ENCODE results near the gene FBLN2. TPM values are rescaled to one million over a fixed set of nuclear protein-coding genes. Genes with fewer than 3 reads are reported as not detected.

FBLN2 gene
- polyA plus RNA-seq, 1 experiment = 248 TPM

DNA sequence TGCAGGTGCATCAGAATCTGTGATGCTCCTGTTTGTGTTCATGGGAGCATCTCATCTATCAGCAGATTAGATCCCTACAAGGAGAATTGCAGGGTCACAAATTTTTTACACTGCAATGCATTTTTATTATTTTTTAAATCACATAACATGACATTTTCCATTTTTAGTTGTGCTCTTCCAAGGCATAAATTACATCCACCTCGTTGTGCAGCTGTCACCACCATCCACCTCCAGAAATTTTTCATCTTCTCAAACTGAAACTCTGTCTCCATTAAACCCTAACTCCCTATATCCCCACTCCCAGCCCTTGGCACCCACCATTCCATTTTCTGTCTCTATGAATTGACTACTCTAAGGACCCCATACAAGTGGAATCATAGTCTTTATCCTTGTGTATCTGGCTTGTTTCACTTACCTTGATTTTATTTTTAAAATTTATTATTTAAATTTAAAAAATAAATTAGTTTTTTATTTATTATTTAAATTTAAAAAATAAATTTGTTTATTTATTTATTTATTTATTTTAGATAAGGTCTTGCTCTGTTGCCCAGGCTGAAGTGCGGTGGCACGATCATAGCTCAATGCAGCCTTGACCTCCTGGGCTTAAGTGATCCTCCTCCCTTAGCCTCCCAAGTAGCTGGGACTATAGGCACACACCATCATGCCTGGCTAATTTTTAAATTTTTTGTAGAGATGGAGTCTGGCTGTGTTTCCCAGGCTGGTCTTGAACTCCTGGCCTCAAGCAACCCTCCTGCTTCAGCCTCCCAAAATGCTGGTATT is 47.7 kb downstream of the FBLN2 start:
- peaks cover 4% of the 10 kb centered on the region for H3K36me3 ChIP-seq (ENCODE audit: control insufficient read depth, insufficient read depth, low read length)

DNA sequence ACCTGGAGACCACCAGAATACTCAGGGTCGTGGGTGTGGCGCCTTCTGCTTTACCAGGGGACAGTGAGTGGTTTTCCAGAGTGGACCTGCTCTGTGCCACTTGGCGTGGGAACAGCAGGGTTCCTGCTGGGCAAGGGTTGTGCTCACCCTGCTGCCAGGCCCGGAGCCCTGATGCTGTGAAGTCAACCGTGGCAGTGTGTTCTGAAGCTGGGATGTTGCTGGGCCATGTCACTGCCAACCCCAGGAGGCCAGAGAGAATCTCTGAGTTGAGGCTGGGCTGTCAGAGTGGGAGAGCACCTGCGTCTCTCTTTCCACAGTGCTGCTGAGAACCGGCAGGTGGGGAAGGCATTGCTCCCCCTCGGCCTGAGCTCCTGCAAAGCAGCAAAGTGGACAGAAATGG is 48.7 kb downstream of the FBLN2 start:
- TF ChIP-seq CTCF (IDR thresholded peaks at IDR 0.05; ENCODE audit: insufficient read depth, low read depth, low read length) = no peak
- Histone ChIP-seq H3K36me3 (ENCODE audit: control insufficient read depth, insufficient read depth, low read length) (peaks cover 4% of the 10 kb centered on the region), H3K27me3 (ENCODE audit: control insufficient read depth, insufficient read depth, low read length) (no peaks in the 10 kb centered on the region), H3K4me3 (ENCODE audit: low read depth, low read length) (no peak overlapping the region)
- no peak for DNase-seq (ENCODE audit: low read depth)
- POLR2A ChIA-PET = no interaction called here
- CTCF ChIA-PET = no interaction called here

More for the DNA sequence above, 47.7 kb downstream of the FBLN2 start:
- CTCF ChIA-PET = interaction anchor here (1.2 kb wide), 1 partner anchor 52 kb away, joined by 4 read pairs; no protein-coding TSS in a partner anchor
- no peak for TF ChIP-seq CTCF (IDR thresholded peaks at IDR 0.05; ENCODE audit: insufficient read depth, low read depth, low read length)
- POLR2A ChIA-PET = no interaction called here
- Histone ChIP-seq H3K4me3 (ENCODE audit: low read depth, low read length) (no peak overlapping the region), H3K27me3 (ENCODE audit: control insufficient read depth, insufficient read depth, low read length) (no peaks in the 10 kb centered on the region)
- DNase-seq (ENCODE audit: low read depth) = no peak

GRCh38 chr3:13598201-13598600 is 49.3 kb downstream of the FBLN2 start:
- ChIA-PET CTCF (interaction anchor here (1.2 kb wide), 1 partner anchor 103 kb away, joined by 3 read pairs; no protein-coding TSS in a partner anchor), POLR2A (no interaction called here)
- H3K36me3 ChIP-seq (ENCODE audit: control insufficient read depth, insufficient read depth, low read length) = peaks cover 1% of the 10 kb centered on the region
- TF ChIP-seq CTCF (IDR thresholded peaks at IDR 0.05; ENCODE audit: insufficient read depth, low read depth, low read length) = no peak
- H3K4me3 ChIP-seq (ENCODE audit: low read depth, low read length) = no peak overlapping the region
- no peaks in the 10 kb centered on the region for H3K27me3 ChIP-seq (ENCODE audit: control insufficient read depth, insufficient read depth, low read length)
- no peak for DNase-seq (ENCODE audit: low read depth)

GRCh38 chr3:13598926-13599886 is 50.3 kb downstream of the FBLN2 start:
- TF ChIP-seq CTCF (IDR thresholded peaks at IDR 0.05; ENCODE audit: insufficient read depth, low read depth, low read length) = no peak
- CTCF ChIA-PET = interaction anchor here (0.6 to 1.6 kb wide), 6 partner anchors 9 to 633 kb away, joined by 3 to 4 read pairs (median 3); no protein-coding TSS in a partner anchor
- no peak overlapping the region for H3K4me3 ChIP-seq (ENCODE audit: low read depth, low read length)
- POLR2A ChIA-PET = no interaction called here
- H3K36me3 ChIP-seq (ENCODE audit: control insufficient read depth, insufficient read depth, low read length) = peaks cover 1% of the 10 kb centered on the region; the same call in 1 of the 2 replicates
- DNase-seq (ENCODE audit: low read depth) = no peak
- H3K27me3 ChIP-seq (ENCODE audit: control insufficient read depth, insufficient read depth, low read length) = no peaks in the 10 kb centered on the region
